A673 (cell line): Measurements from ENCODE around the gene HIPK3.
"Not testable (repeated sequence)": the region's sequence is repeated elsewhere in the genome, so short reads cannot be mapped to it uniquely, and the experiment has no call there.

Experiments
- CTCF ChIP-seq: fragments of 300-800, 200-600 bp; sonication (generic); conservative IDR thresholded peaks from 2 replicates; pipeline ENCODE4 v1.5.1; 2017; ENCODE audit warnings: low read depth, mild to moderate bottlenecking, antibody characterized with exemption, low read length, moderate library complexity, mixed read lengths
- EZH2 ChIP-seq: fragments of 200-600 bp; sonication (generic); IDR thresholded peaks from 2 replicates; pipeline ENCODE4 v1.6.1; 2017; ENCODE audit warnings: borderline replicate concordance, low read depth, mild to moderate bottlenecking, mixed read lengths, antibody characterized with exemption, low read length; ENCODE audit not compliant: poor library complexity, severe bottlenecking

GRCh38 chr11:33216676-33217075, 40.5 kb upstream of the HIPK3 start:
- not testable (repeated sequence) for TF ChIP-seq CTCF, EZH2
